Neuron (in vitro differentiated cells): ENCODE measurements around the gene CROCC2.

Experiments
- H2AFZ ChIP-seq: one replicate; pipeline ENCODE4 v1.6.1; 2013; ENCODE audit warnings: low read depth, mild to moderate bottlenecking, inconsistent platforms, low read length, moderate library complexity
- H3K27me3 ChIP-seq: one replicate; pipeline ENCODE4 v1.6.1; 2013; ENCODE audit warnings: low read length; ENCODE audit not compliant: insufficient read depth
- H3K36me3 ChIP-seq: one replicate; pipeline ENCODE4 v1.6.1; 2013; ENCODE audit warnings: low read length; ENCODE audit not compliant: insufficient read depth
- H3K4me1 ChIP-seq: one replicate; pipeline ENCODE4 v1.6.1; 2013; ENCODE audit warnings: low read length; ENCODE audit not compliant: insufficient read depth
- H3K4me3 ChIP-seq: 2 replicates; pipeline ENCODE4 v1.5.1; 2013; ENCODE audit warnings: mild to moderate bottlenecking, low read length, moderate library complexity
- H3K9me3 ChIP-seq: one replicate; pipeline ENCODE4 v1.6.1; 2013; ENCODE audit warnings: low read length

The CROCC2 gene

GRCh38 chr2:240995041-240996021, 89.2 kb downstream of the CROCC2 start:
- Histone ChIP-seq H3K4me3 (no peak overlapping the region), H2AFZ (no peak overlapping the region), H3K36me3 (no peaks in the 10 kb centered on the region), H3K27me3 (peaks cover 66% of the 10 kb centered on the region), H3K4me1 (peaks cover 15% of the 10 kb centered on the region), H3K9me3 (peaks cover 4% of the 10 kb centered on the region)

GRCh38 chr2:240996161-240996833, 90.2 kb downstream of the CROCC2 start:
- no peak overlapping the region for H3K4me3 ChIP-seq
- peaks cover 4% of the 10 kb centered on the region for H3K9me3 ChIP-seq
- no peak overlapping the region for H2AFZ ChIP-seq
- peaks cover 15% of the 10 kb centered on the region for H3K4me1 ChIP-seq
- H3K36me3 ChIP-seq: no peaks in the 10 kb centered on the region
- peaks cover 68% of the 10 kb centered on the region for H3K27me3 ChIP-seq

- H3K27me3 ChIP-seq: peaks cover 72% of the 10 kb centered on the region
- H3K4me3 ChIP-seq: no peak overlapping the region
- no peaks in the 10 kb centered on the region for H3K36me3 ChIP-seq
- H3K9me3 ChIP-seq: peaks cover 4% of the 10 kb centered on the region
- H2AFZ ChIP-seq: no peak overlapping the region
- peaks cover 15% of the 10 kb centered on the region for H3K4me1 ChIP-seq
Measured at GRCh38 chr2:240996834-240997140, 90.7 kb downstream of the CROCC2 start.

- peaks cover 15% of the 10 kb centered on the region for H3K4me1 ChIP-seq
- H3K36me3 ChIP-seq: no peaks in the 10 kb centered on the region
- H3K9me3 ChIP-seq: peaks cover 4% of the 10 kb centered on the region
- no peak overlapping the region for H3K4me3 ChIP-seq
- H2AFZ ChIP-seq: no peak overlapping the region
- H3K27me3 ChIP-seq: peaks cover 76% of the 10 kb centered on the region
Measured at GRCh38 chr2:240997141-240997855, 91.2 kb downstream of the CROCC2 start.

- Histone ChIP-seq H3K4me3 (peak within 1 kb of the TSS; percentile 22), H3K9me3 (peaks cover 4% of the 10 kb centered on the region), H2AFZ (no peak within 1 kb of the TSS), H3K4me1 (peaks cover 15% of the 10 kb centered on the region), H3K27me3 (peaks cover 76% of the 10 kb centered on the region), H3K36me3 (no peaks in the 10 kb centered on the region)
Measured at GRCh38 chr2:240997856-240998705, 91.9 kb downstream of the CROCC2 start, which contains the start of gene SNED1. Gene SNED1 (plus strand): TSS chr2:240998618. CDS start chr2:240998838, 220 bp downstream.

- H3K36me3 ChIP-seq: no peaks in the 10 kb centered on the region
- peaks cover 9% of the 10 kb centered on the region for H3K9me3 ChIP-seq
- H3K4me1 ChIP-seq: peaks cover 15% of the 10 kb centered on the region
- H3K27me3 ChIP-seq: peaks cover 73% of the 10 kb centered on the region
- H3K4me3 ChIP-seq: no peak overlapping the region
- H2AFZ ChIP-seq: no peak overlapping the region
Measured at GRCh38 chr2:240998706-240998994, 92.5 kb downstream of the CROCC2 start.

GRCh38 chr2:240998995-240999791, 93.1 kb downstream of the CROCC2 start:
- no peak overlapping the region for H3K4me3 ChIP-seq

GRCh38 chr2:240999873-241000541, 93.9 kb downstream of the CROCC2 start:
- Histone ChIP-seq H3K9me3 (peaks cover 12% of the 10 kb centered on the region), H3K4me1 (peaks cover 15% of the 10 kb centered on the region), H3K27me3 (peaks cover 62% of the 10 kb centered on the region), H3K4me3 (no peak overlapping the region), H2AFZ (no peak overlapping the region), H3K36me3 (no peaks in the 10 kb centered on the region)

More at GRCh38 chr2:240998995-240999791, 93.1 kb downstream of the CROCC2 start:
- Histone ChIP-seq H3K27me3 (peaks cover 69% of the 10 kb centered on the region), H2AFZ (no peak overlapping the region), H3K4me1 (peaks cover 15% of the 10 kb centered on the region), H3K36me3 (no peaks in the 10 kb centered on the region), H3K9me3 (peaks cover 12% of the 10 kb centered on the region)

GRCh38 chr2:241000831-241001321, 94.7 kb downstream of the CROCC2 start:
- Histone ChIP-seq H3K9me3 (peaks cover 12% of the 10 kb centered on the region), H3K4me1 (peaks cover 15% of the 10 kb centered on the region), H2AFZ (no peak overlapping the region), H3K36me3 (no peaks in the 10 kb centered on the region), H3K4me3 (no peak overlapping the region), H3K27me3 (peaks cover 56% of the 10 kb centered on the region)

- Histone ChIP-seq H3K4me3 (no peak overlapping the region), H3K36me3 (no peaks in the 10 kb centered on the region), H3K9me3 (peaks cover 14% of the 10 kb centered on the region), H3K27me3 (peaks cover 51% of the 10 kb centered on the region), H3K4me1 (peaks cover 10% of the 10 kb centered on the region), H2AFZ (no peak overlapping the region)
Measured at GRCh38 chr2:241001413-241002274, 95.5 kb downstream of the CROCC2 start.
